NCI-H524 treated with DMSO at 0.1 percent for 48 hours (cell line): ENCODE measurements around the gene HEATR1.
A peak's percentile ranks its signal among the peaks of the same experiment; 100 is the strongest.
"Not testable (repeated sequence)": the region's sequence is repeated elsewhere in the genome, so short reads cannot be mapped to it uniquely, and the experiment has no call there.

ENCODE experiments used
- DNase-seq: peaks from one replicate; lab custom pipeline; 2025; lab: John Stamatoyannopoulos, UW

Gene HEATR1, protein sequence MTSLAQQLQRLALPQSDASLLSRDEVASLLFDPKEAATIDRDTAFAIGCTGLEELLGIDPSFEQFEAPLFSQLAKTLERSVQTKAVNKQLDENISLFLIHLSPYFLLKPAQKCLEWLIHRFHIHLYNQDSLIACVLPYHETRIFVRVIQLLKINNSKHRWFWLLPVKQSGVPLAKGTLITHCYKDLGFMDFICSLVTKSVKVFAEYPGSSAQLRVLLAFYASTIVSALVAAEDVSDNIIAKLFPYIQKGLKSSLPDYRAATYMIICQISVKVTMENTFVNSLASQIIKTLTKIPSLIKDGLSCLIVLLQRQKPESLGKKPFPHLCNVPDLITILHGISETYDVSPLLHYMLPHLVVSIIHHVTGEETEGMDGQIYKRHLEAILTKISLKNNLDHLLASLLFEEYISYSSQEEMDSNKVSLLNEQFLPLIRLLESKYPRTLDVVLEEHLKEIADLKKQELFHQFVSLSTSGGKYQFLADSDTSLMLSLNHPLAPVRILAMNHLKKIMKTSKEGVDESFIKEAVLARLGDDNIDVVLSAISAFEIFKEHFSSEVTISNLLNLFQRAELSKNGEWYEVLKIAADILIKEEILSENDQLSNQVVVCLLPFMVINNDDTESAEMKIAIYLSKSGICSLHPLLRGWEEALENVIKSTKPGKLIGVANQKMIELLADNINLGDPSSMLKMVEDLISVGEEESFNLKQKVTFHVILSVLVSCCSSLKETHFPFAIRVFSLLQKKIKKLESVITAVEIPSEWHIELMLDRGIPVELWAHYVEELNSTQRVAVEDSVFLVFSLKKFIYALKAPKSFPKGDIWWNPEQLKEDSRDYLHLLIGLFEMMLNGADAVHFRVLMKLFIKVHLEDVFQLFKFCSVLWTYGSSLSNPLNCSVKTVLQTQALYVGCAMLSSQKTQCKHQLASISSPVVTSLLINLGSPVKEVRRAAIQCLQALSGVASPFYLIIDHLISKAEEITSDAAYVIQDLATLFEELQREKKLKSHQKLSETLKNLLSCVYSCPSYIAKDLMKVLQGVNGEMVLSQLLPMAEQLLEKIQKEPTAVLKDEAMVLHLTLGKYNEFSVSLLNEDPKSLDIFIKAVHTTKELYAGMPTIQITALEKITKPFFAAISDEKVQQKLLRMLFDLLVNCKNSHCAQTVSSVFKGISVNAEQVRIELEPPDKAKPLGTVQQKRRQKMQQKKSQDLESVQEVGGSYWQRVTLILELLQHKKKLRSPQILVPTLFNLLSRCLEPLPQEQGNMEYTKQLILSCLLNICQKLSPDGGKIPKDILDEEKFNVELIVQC (N-terminal part only)

DNA sequence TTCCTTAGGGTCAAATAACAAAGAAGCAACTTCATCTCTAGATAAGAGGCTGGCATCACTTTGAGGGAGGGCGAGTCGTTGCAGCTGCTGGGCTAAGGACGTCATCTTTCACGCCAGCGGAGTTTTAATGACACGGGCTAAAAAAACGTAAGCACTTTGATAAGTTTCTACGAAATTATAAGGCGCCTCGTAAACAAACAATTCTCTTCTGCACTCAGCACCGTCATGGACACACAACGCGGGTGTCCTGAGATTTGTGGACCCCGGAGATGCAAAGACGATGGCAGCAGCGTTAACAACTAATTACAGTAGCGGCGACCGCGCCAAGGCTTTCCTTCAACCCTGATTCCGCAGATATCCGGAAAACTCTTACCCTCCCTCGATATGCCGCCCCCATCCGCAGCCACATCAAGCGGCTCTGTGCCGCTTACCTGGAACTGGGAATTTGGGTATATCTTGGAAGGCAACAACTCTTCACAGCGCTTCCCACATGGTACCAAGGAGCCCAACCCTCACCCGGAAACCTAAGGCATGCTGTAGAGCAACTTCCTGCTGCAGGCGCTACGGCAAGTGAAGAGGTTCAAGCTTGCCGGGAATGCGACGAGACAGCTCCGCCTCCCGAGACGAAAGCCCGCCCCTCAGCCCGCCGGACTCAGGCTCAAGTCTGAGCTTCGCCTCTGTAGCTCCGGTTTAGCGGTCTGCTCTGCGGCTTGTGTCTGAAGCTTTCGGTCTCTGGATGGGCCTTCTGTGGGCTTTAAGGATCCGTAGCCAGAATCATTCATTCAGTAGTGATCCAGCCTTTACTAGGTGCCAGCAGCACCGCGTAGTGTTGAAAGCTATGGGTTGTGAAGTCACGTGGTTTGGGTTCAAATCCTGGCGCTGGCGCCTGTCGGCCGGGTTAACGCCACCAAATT lies at the start of gene HEATR1:
TSS of gene HEATR1 (minus strand) at position 526 of the 914 bp plus-strand sequence. CDS start at position 105, 421 bp downstream.
- peak; percentile 53 for DNase-seq

GRCh38 chr1:236645016-236645680 lies 40.8 kb upstream of the HEATR1 start:
- no peak for DNase-seq

DNA sequence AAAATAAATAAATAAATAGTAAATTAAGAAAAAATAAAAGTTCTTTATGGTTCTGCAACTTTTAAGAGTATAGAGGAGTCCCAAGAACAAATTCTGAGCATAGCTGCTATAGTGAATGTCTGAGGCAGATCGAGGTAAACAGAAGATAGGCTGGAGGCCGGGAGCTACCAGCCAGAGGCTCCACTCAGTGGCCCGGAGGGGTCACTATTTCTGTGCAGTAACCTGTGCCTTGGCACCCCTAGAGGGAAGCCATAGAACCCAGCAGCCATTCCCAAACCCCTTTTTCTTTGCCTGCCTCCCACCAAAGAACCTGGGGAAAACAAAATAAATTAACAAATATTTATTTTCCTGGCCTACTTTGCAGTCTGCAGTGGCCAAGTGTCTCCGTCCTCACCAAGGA lies 38.4 kb upstream of the HEATR1 start:
- no peak for DNase-seq

DNA sequence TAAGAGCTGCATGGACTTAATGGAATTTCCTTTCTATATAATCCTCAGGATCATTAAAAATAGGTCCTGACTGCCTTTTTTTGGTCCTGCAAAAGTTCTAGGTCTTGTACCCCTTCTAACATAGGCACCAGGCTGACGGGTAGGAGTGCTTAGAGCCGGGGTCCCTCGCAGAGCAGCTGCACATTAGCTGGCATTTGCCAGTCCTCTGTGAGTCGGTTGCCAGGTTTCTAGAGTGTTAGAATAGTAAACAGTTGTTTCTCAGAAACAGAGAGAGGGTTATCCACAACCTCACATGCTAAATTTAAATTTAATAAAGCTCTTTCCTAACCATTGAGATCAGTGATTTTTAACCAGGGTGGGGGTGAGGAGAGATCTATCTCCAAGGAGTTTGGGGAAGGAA lies 35.4 kb upstream of the HEATR1 start:
- DNase-seq: no peak

GRCh38 chr1:236638945-236639344 lies 34.6 kb upstream of the HEATR1 start:
- no peak for DNase-seq

DNA sequence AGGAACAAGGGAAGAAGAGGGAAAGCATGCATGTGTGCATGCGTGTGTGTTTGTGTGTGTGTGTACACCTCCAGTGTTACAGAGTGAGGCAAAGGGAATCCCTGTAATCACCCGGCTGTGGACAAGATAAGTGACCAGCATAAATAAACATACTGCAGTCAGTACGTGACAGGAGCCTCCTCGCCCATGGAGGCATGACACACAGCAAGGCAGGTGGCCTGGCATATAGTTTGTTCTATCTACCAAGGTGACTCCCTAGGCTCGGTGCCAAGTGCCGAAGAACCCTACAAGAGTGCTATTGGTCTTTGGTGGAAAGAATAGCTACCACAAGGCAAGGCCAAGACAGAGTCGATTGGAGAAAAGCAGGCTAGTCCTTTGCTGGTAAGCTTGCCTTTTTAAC lies 31.7 kb upstream of the HEATR1 start:
- no peak for DNase-seq

DNA sequence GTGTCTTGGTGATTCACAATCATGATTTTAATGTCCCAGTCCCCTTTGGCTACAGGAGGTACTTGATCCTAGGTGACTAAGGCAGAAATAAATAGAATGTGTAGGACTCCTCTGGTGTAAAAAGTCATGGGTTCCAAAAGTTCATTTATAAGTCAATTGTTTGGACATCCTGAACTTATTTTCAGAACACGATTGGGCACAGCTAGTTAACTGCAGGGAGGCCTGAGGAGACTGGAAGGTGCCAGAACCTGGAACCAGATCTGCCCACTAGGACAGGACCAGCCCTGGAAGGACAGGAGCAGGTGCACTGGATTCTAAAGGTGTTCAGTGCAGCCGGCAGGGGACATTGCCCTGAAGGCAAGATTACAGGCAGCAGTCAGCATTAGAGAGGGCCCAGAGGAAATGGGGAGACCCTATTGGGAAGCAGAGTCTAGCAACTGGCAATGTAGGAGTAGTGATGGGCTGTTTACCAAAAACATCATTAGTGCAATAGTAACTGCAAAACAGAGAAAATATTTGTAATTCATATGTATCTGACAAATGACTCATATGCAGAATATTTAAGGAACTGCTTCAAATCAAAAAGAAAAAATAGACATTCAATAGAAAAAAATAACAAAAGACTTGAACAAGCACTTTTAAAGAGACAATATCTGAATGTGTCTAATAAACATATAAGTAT lies 23.6 kb upstream of the HEATR1 start:
- no peak for DNase-seq

- no peak for DNase-seq
Measured at GRCh38 chr1:236623371-236624166, 19.3 kb upstream of the HEATR1 start.

DNA sequence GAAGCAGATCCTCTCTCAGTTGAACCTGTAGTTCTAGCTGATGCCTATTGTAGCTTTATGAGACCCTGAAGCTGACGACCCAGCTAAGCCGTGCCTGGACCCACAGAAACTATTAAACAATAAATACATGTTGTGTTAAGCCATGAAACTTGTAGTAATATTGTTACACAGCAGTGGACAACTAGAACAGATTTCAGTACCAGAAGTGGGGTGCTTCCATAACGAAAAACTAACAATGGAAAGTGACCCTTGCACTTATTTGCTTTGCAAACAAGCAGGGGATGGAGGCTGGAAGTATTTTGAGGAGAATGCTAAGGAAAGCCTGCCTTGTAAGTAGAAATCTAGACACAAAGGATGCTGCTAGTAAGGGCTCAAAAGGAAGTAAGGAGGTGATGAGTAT lies 18.1 kb upstream of the HEATR1 start:
- DNase-seq: no peak

DNA sequence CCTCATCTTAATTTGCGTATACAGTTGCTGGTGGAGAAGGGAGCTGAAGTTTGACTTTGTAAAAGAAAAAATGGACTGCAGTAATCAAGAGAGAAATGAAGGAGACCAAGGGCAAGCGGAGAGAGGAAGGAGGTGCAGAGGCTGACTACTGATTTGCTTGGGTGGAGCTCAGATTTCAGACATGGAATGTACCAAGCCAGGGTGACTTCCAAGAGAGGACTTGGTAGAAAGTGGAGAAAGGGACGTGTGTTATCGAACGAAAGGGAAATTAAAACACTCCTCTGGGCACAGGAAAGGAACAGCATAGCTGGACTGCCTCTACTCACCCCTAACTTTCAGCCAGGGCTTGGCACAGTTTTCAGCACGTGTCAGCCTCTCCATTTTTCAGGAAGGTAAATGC lies 15.1 kb upstream of the HEATR1 start:
- no peak for DNase-seq

GRCh38 chr1:236618507-236618906 lies 14.2 kb upstream of the HEATR1 start:
- DNase-seq: no peak

- no peak for DNase-seq
Measured at GRCh38 chr1:236615399-236616148, 11.3 kb upstream of the HEATR1 start.

DNA sequence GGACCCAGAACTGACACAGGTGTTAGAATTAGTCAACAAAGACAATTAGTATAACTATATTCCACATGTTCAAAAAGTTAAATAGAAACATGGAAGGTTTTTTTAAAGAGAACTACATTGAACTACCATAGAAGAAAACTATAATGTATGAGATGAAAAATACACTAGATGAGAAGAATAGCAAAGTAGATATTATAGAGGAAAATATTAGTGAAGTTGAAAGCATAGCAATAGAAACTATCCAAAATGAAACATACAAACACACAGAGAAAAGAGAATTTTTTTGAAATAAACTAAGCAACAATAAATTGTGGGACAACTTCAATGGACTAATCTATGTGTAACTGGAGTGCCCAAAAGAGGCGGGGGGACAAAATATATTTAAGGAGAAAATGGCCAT lies 8.0 kb upstream of the HEATR1 start:
- no peak for DNase-seq

DNA sequence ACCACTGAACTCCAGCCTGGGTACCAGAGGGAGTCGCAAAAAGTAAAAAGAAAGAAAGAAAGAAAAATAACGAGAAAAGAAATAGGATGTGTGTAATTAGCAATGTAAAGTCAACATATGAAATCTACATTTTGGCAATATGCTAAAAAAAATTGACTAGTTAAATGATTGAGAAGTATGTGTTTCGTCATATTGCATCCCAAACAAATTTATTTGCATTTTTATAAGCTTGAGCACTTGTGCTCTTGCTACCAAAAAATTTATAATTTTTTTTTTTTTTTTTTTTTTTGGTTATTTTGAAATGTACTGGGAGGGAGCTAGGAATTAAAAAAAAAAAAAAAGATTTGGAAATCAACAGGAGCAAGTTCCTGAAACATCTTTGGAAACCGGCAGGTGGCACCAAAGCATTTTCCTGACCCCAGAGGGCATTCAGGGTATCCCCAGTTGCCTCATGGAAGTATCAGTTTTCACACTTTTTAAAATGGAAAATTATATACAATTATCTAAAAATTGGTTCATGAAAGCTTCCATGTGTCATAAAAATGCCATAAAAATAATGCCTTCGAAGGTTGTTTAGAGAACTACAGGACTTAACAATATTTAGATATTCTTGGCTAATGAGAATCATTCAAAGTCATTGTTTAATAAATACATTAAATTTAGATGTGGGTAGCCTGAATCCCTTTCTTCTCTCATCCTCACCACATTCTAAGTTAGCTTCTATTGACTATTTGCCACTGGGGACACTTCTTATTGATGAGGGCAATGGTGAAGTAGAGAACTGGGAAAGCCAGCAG lies 4.8 kb upstream of the HEATR1 start:
- no peak for DNase-seq

DNA sequence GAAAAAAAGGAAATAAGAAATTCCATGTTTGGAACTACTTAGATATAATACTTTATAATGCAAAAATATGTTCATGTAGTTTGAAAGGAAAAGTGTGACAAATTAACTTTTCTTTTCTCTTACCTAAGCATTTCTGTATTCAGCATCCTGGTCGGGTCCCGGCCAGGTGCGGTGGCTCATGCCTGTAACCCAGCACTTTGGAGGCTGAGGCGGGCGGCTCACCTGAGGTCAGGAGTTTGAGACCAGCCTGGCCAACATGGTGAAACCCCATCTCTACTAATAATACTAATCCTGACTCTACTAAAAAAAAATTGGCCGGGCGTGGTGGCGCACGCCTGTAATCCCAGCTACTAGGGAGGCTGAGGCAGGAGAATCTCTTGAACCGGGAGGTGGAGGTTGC lies 3.3 kb upstream of the HEATR1 start:
- DNase-seq: not testable (repeated sequence)

DNA sequence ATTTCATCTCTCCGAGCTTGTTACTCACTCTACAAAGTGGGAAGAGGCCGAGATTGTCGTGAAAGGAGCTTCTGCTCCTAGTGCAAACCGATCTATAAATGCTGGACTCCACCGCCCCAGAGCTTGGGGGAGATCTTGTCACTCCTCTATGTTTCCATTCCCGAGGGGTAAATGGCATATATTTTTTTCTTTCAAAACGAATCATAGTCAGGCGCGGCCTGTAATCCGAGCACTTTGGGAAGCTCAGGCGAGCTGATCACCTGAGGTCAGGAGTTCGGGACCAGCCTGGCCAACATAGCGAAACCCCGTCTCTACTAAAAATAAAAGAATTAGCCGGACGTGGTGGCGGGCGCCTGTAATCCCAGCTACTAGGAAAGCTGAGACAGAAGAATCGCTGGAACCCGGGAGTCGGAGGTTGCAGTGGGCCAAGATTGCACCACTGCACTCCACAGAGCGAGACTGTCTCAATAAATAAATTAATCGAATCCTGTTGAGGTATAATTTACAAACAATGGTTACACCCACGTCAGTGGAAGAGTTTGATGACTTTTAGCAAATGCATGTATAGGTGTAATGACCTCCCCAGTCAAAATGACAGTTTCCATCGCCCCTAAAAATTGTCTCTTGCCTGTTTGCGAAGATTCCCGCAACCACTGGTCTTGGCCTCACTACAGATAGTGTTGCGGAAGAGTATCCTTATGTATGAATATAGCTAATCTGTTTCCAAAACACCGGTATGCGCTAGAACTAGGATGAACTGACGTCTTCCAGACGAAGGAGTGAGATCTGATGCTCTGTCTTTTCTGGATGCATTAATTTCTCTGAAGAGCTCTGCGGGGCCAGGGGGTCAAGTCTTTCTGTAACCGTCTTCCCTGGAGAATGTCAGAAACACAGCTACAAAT lies 840 bp upstream of the HEATR1 start:
- DNase-seq: no peak

- no peak for DNase-seq
Measured at GRCh38 chr1:236602171-236602570, 2.1 kb downstream of the HEATR1 start.
